GM12801 (cell line): Measurements from ENCODE around the gene CEP126.

Source experiments
- CTCF ChIP-seq: IDR thresholded peaks from one replicate; pipeline ENCODE4 v1.5.1; 2011; ENCODE audit warnings: control low read depth; ENCODE audit not compliant: insufficient read length; ENCODE audit errors: extremely low read depth

CEP126 gene

GRCh38 chr11:101960231-101960630 lies 45.4 kb downstream of the CEP126 start:
- TF ChIP-seq CTCF: no peak

DNA sequence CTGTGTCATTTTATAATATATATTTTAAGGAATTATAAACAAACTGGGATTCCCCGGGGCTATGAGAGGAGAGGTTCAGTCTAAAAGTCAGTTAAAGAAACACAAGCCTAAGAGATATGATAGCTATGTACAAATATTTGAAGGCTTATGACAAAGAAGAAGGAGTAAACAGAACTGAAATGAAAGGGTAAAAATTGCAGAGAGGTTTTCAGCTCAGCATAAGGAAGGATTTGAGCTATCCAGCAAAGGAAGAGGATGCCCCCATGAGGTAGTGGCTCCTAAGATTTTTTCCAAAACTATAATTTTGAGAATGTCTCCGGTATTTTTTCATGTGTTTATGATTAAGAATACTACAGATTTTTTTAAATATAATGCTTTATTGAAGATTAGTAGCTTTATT lies 59.4 kb downstream of the CEP126 start:
- TF ChIP-seq CTCF: no peak

DNA sequence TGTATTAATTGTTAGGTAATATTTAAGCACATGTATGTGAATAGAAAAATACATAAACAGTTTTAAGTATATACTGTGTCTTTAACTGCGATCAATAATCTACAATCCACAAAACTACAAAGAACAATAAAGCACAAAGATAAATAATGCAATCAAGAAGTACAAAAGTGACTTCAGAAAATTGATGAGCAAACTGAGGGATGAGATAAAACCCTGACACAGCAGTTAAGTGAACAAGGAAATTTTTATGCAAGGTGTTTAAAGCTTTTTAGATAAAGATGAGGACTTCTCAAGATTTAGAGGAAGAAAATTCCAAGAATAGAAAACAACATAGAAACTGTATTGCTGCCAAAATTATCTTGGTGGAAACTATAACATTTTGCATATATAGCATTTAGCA lies 60.0 kb downstream of the CEP126 start:
- TF ChIP-seq CTCF: no peak

GRCh38 chr11:101975734-101976133 lies 60.9 kb downstream of the CEP126 start:
- no peak for TF ChIP-seq CTCF

DNA sequence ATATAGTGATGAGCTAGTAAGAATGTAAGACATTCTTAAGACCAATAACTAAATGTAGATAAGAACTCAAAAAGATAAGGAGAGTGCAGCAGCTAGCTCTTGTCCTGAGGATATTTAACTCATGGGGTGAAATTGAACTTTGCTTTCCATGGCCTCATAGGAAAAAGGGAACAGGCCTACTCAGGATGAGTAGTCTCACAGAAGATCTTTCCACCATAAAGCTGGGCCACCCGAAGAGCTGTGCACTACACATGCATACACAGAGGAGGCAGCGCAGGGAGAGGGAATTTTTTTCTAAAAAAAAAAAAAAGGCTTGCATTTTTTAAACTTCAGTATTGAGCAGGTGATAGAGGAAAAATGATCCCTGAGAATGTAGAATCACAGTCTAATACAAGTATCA lies 72.6 kb downstream of the CEP126 start:
- TF ChIP-seq CTCF: no peak

GRCh38 chr11:101993172-101993571 lies 78.4 kb downstream of the CEP126 start:
- no peak for TF ChIP-seq CTCF

- no peak for TF ChIP-seq CTCF
Measured at GRCh38 chr11:101996111-101996510, 81.3 kb downstream of the CEP126 start.
